Activated CD8-positive, alpha-beta memory T cell treated with anti-CD3 and anti-CD28 coated beads for 4 hours (primary cell): ENCODE measurements around the gene USP6NL.
"Not testable (repeated sequence)": the region's sequence is repeated elsewhere in the genome, so short reads cannot be mapped to it uniquely, and the experiment has no call there.

Experiments
- DNase-seq, 2 donors: peaks; one replicate each; pipeline ENCODE4 v3.0.0-alpha.2; 2020; ENCODE audit warnings: low read depth in 2 of 2

USP6NL gene

GRCh38 chr10:11446133-11446532, 165.3 kb downstream of the USP6NL start:
- DNase-seq = no peak

GRCh38 chr10:11444531-11445228, 166.8 kb downstream of the USP6NL start:
- DNase-seq = no peak

GRCh38 chr10:11444155-11444530, 167.3 kb downstream of the USP6NL start:
- no peak for DNase-seq

GRCh38 chr10:11443468-11444154, 167.8 kb downstream of the USP6NL start:
- DNase-seq = no peak

GRCh38 chr10:11442001-11442773, 169.3 kb downstream of the USP6NL start:
- no peak for DNase-seq

DNA sequence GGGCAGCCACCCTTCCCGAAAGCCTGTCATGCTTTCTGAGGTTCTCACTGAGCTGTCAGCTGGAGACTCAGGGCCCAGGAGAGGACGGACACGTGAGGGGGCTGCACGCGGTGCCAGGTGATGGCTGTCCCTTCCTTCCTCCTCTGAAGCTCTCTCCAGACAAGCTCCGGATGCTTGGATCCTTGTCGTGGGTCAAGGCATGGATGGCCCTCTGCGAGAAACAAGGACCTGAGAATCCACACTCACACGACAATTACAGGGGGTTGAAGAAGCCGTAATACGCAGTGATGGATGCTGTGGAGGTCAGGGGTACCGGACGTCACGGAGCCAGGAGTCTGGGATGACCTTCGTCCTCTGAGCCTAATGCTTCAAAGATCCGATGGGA, 170.3 kb downstream of the USP6NL start:
- no peak for DNase-seq

DNA sequence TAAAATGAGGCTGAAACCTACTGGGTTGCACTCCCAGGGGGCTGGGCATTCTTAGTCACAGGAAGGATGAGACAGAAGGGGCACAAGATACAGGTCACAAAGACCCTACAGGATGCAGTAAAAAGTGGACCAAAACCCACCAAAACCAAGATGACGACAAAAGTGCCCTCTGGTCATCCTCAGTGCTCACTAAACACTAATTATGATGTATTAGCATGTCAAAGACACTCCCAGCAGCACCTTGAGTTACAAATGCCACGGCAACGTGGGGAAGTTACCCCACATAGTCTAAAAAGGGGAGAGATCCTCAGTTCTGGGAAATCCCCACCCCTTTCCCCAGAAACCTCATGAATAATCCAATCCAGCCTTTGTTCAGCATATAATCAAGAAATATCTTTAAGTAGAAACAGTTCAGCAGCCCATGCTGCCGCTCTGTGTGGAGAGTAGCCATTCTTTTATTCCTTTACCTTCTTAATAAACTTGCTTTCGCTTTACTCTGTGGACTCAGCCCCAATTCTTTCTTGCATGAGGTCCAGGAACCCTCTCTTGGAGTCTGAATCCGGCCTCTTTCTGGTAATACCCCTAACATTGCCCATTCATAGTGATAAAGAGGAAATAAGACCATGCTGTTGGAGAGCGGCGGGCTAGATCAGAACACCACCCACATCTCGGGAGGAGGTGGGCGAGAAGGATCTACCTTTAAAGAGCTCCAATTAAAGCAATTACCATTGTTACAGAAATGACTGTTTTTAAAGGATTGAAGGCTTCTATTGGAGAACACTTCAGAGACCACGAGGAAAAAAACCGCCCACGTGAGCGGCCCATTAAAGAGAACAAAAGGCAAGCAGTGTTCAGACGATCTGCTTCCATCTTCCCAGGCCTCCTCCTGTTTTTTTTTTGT, 170.9 kb downstream of the USP6NL start:
- DNase-seq = peak in 1 of 2 donors; percentile 9

DNA sequence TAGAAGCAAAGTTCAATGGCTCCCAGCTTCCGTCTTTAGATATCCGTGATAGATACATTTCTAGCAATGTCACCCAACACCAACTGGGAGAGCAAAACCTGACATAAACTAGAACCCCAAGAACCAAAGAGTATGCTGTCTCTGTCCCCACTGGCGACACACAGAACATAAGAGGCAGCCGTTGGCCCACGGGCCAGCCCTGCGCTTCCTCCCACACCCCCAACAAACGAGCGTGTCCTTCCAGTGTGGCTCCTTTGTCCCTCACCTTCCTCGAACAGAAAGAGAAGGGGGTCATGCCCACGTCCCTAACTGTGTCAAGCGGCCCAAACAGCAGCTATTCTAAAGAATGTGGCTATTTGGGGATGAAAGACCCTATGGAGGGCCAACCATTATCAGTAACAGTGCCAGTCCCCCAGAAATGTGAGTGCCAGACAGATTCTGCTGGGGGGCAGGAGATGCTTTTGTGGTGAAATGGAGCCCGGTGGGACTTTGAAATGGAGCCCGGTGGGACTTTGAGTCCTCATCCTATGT, 171.9 kb downstream of the USP6NL start:
- no peak for DNase-seq

- DNase-seq = no peak
Measured at GRCh38 chr10:11437391-11438142, 173.9 kb downstream of the USP6NL start.

GRCh38 chr10:11436445-11436844, 175.0 kb downstream of the USP6NL start:
- not testable (repeated sequence) for DNase-seq

DNA sequence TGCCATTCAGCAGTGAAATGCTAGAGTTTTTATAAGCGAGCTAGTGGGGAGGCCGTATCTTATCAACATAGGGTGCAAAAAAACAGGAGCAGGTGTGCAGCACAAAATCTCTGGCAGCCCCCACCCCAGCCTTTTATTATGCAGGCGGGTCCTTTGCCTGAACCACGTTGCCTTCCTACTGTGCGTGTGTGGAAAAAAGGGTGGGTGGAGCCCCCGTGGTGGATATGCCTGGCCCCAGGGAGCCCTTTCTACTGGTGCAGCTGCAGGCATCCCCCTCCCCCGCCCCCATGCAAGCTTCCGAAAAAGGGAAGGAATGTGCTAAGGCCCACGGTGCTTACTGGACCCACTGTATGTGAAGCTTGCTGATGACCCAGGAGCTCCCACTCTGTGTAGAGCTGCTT, 175.9 kb downstream of the USP6NL start:
- no peak for DNase-seq

DNA sequence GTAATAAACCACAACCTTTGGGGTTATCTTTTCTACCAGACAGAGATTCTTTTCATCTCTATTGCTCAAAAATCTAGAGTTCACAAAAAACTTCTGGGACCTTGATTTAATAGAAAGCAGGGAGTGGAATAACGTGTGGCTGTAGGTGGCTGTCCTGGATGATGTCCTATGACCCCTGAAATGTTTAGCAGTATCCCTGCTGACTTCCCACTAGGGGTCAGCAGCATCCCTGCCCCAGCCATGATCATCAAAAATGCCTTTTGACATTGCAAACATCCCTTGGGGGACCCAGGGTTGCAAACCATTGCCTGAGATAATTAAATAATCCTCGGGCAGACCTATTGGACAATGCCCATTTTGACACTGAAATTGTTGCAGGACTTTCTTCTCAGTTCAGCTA, 177.1 kb downstream of the USP6NL start:
- DNase-seq = no peak

GRCh38 chr10:11433657-11434056, 177.8 kb downstream of the USP6NL start:
- DNase-seq = no peak

GRCh38 chr10:11431216-11431555, 180.3 kb downstream of the USP6NL start:
- DNase-seq = no peak

- DNase-seq = no peak
Measured at GRCh38 chr10:11430421-11431215, 180.8 kb downstream of the USP6NL start.

- no peak for DNase-seq
Measured at GRCh38 chr10:11429439-11430052, 181.9 kb downstream of the USP6NL start.

DNA sequence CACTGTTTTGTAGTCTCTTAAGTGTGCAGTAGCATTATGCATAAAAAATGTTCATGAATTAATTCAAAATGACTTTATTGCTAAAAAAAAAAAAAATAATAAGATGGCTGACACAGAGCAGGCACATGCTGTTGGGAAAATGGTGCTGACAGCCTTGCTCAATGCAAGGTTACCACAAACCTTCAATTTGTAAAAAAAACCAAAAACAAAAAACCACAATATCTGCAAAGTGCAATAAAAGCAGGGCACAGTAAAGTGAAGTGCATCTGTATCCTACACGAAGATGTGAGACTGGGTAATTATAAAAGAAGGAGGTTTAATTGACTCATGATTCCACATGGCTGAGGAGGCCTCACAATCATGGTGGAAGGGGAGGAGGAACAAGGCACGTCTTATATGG, 185.8 kb downstream of the USP6NL start:
- no peak for DNase-seq

DNA sequence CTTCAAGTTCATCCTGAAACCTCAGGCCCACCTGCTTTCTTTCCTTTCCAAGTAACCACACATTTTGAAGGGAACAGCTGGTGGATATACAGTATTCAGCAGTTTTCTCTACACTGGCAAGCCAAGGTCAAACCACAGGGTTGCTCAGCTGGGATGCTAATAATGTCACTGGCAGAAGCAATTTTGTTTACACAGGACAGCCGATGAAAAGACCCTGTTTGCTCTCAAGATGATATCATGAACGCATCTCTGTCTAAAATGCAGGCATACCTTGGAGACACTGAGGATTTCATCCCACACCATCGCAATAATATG, 186.2 kb downstream of the USP6NL start:
- no peak for DNase-seq

DNA sequence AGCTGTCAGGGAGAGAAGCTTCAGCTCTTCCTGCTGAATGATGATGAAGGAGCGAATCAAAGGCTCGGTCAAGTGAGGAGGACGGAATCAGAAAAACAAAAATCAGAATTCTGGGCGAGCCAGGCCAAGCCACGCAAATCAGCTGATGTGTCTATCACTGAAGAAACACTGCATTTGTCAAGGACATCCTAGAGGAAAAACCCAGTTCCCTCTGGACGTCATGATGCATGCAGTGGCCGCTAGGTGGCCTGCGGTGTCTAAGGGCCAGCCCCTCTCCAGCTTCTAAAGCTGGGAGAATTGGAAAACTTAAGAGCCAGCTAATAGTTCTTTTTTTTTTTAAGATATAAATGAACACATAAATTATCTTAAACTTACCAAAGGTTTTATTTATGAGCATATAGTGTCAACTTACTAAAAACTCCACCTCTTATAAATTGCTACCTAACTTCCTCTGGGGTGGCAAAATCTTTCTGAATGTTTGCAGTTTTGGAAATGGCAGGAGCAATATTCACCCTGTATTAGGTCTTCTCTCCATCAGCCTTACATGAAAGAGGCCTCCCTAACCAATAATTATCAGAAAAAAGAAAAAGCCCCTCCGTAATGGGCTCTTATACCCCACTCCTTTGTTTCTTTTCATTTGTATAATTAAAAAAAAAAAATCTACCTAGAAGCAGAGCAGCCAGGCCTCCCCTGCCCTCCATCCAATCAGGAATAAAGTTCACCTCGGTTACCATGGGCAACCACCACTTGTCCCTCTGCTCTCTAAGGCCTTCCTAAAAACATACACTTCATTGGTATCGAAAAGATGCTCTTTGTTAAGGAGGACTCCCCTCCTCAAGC, 186.8 kb downstream of the USP6NL start:
- no peak for DNase-seq
